WTC11 (cell line): ENCODE data around the gene SLC9A7. TPM values are rescaled to one million over a fixed set of nuclear protein-coding genes. Genes with fewer than 3 reads are reported as not detected.

Experiments used
- ATAC-seq: fragments of 200-7000 bp; cut with Tn5 transposase; 2 replicates; pipeline ENCODE4 v1.10.0; 2021; ENCODE audit warnings: mild to moderate bottlenecking, moderate library complexity
- CTCF ChIA-PET: fragments of 300-600 bp; sonication (Branson Sonifier 250); formaldehyde crosslinking; loops from one replicate; lab custom pipeline; 2021; ENCODE audit warnings: antibody characterized with exemption; lab: Charles Lee
- POLR2A ChIA-PET: fragments of 350-600 bp; sonication (Branson Sonifier 250); formaldehyde crosslinking; loops from one replicate; lab custom pipeline; 2021; ENCODE audit warnings: antibody characterized with exemption; lab: Charles Lee
- DNase-seq: peaks from one replicate; pipeline ENCODE4 v3.0.0; 2021; ENCODE audit warnings: low spot score
- H3K27ac Mint-ChIP-seq: 2 replicates; pipeline ENCODE4 v1.8.0; 2021; ENCODE audit warnings: mixed read lengths
- H3K27me3 Mint-ChIP-seq: 2 replicates; pipeline ENCODE4 v1.8.0; 2021; ENCODE audit warnings: low read depth, mild to moderate bottlenecking, moderate library complexity, mixed read lengths
- H3K36me3 Mint-ChIP-seq: 2 replicates; pipeline ENCODE4 v1.8.0; 2021; ENCODE audit warnings: mixed read lengths
- H3K4me1 Mint-ChIP-seq: 2 replicates; pipeline ENCODE4 v1.8.0; 2022; ENCODE audit warnings: mixed read lengths
- H3K4me3 Mint-ChIP-seq: 2 replicates; pipeline ENCODE4 v1.8.0; 2021; ENCODE audit warnings: mild to moderate bottlenecking, moderate library complexity, mixed read lengths
- H3K9me3 Mint-ChIP-seq: 2 replicates; pipeline ENCODE4 v1.8.0; 2021; ENCODE audit warnings: mixed read lengths
- ATF1 ChIP-seq: sonication (generic); formaldehyde crosslinking; IDR thresholded peaks from 2 replicates; pipeline ENCODE4 v1.8.1; 2023; ENCODE audit warnings: mild to moderate bottlenecking, moderate library complexity, missing genetic modification reagents
- CREB1 ChIP-seq: sonication (generic); formaldehyde crosslinking; IDR thresholded peaks from 2 replicates; pipeline ENCODE4 v1.8.0; 2023; ENCODE audit warnings: mild to moderate bottlenecking, missing genetic modification reagents
- GABPB1 ChIP-seq: sonication (generic); formaldehyde crosslinking; IDR thresholded peaks from 2 replicates; pipeline ENCODE4 v1.8.1; 2023; ENCODE audit warnings: mild to moderate bottlenecking, missing genetic modification reagents
- GRHL2 ChIP-seq: fragments of 250-450 bp; sonication (Bioruptor Pico); IDR thresholded peaks from 2 replicates; pipeline ENCODE4 v1.8.0; 2022; ENCODE audit warnings: mild to moderate bottlenecking, moderate library complexity; ENCODE audit not compliant: insufficient replicate concordance, severe bottlenecking
- RELA ChIP-seq: sonication (generic); formaldehyde crosslinking; IDR thresholded peaks from 2 replicates; pipeline ENCODE4 v1.8.1; 2022; ENCODE audit warnings: missing genetic modification reagents, mild to moderate bottlenecking, borderline replicate concordance
- RORB ChIP-seq: fragments of 250-450 bp; sonication (Bioruptor Pico); IDR thresholded peaks from 2 replicates; pipeline ENCODE4 v1.9.0; 2021; ENCODE audit warnings: mild to moderate bottlenecking
- SMAD4 ChIP-seq: sonication (generic); formaldehyde crosslinking; IDR thresholded peaks from 2 replicates; pipeline ENCODE4 v1.8.0; 2022; ENCODE audit warnings: mild to moderate bottlenecking, missing genetic modification reagents
- TCF7 ChIP-seq: sonication (generic); formaldehyde crosslinking; IDR thresholded peaks from 2 replicates; pipeline ENCODE4 v1.8.0; 2022; ENCODE audit warnings: mild to moderate bottlenecking, low read depth, missing genetic modification reagents, moderate library complexity
- TP53 ChIP-seq: sonication (generic); formaldehyde crosslinking; IDR thresholded peaks from 2 replicates; pipeline ENCODE4 v1.8.1; 2023; ENCODE audit warnings: mild to moderate bottlenecking, missing genetic modification reagents
- ZNF423 ChIP-seq: fragments of 250-450 bp; sonication (Bioruptor Pico); IDR thresholded peaks from 2 replicates; pipeline ENCODE4 v2.1.2; 2022; ENCODE audit warnings: mild to moderate bottlenecking, moderate library complexity
- total RNA-seq: library from RNA; stranded (reverse); gene quantifications from 3 replicates; pipeline ENCODE4 v1.2.3, GENCODE V29; 2021
- TF ChIP-seq, protein P1 (sequence below): sonication (generic); formaldehyde crosslinking; IDR thresholded peaks from 2 replicates; pipeline ENCODE4 v1.8.1; 2022; ENCODE audit warnings: low read depth, missing genetic modification reagents, borderline replicate concordance
- TF ChIP-seq, protein P2 (sequence below): fragments of 250-450 bp; sonication (Bioruptor Pico); IDR thresholded peaks from 2 replicates; pipeline ENCODE4 v2.1.2; 2022; ENCODE audit warnings: mild to moderate bottlenecking, moderate library complexity
- TF ChIP-seq, protein P3 (sequence below): sonication (generic); formaldehyde crosslinking; conservative IDR thresholded peaks from 2 replicates; pipeline ENCODE4 v1.8.1; 2022; ENCODE audit warnings: mild to moderate bottlenecking, missing genetic modification reagents
- TF ChIP-seq, protein P4 (sequence below): sonication (generic); formaldehyde crosslinking; IDR thresholded peaks from 2 replicates; pipeline ENCODE4 v1.8.1; 2023; ENCODE audit warnings: mild to moderate bottlenecking, missing genetic modification reagents, moderate library complexity
- TF ChIP-seq, protein P5 (sequence below): sonication (generic); formaldehyde crosslinking; IDR thresholded peaks from 2 replicates; pipeline ENCODE4 v1.8.1; 2023; ENCODE audit warnings: mild to moderate bottlenecking, missing genetic modification reagents, moderate library complexity
- TF ChIP-seq, protein P6 (sequence below): sonication (generic); formaldehyde crosslinking; IDR thresholded peaks from 2 replicates; pipeline ENCODE4 v1.8.0; 2022; ENCODE audit warnings: mild to moderate bottlenecking, missing genetic modification reagents
- TF ChIP-seq, protein P7 (sequence below): fragments of 250-450 bp; sonication (Bioruptor Pico); IDR thresholded peaks from 2 replicates; pipeline ENCODE4 v1.9.0; 2021; ENCODE audit warnings: mild to moderate bottlenecking
- TF ChIP-seq, protein P8 (sequence below): sonication (generic); formaldehyde crosslinking; IDR thresholded peaks from 2 replicates; pipeline ENCODE4 v1.8.0; 2022; ENCODE audit warnings: missing genetic modification reagents

The SLC9A7 gene
- total RNA-seq, 1 experiment from 2014 or later, result 18.0 TPM

DNA sequence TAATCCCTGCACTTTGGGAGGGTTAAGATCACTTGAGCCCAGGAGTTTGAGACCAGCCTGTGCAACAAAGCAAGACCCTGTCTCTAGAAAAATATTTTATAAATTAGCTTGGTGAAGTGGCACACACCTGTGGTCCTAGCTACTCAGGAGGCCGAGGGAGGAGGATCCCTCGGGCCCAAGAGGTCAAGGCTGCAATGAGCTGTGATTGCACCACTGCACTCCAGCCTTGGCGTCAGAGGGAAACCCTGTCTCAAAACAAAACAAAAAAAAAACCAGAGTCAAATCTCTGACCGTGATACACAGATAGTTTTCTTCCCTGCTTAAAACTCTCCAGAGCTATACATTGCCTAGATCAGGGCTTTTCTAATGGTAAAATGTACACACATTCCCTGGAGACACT is 131.9 kb downstream of the SLC9A7 start:
- H3K27ac Mint-ChIP-seq, result peak overlapping the region; percentile 85

DNA sequence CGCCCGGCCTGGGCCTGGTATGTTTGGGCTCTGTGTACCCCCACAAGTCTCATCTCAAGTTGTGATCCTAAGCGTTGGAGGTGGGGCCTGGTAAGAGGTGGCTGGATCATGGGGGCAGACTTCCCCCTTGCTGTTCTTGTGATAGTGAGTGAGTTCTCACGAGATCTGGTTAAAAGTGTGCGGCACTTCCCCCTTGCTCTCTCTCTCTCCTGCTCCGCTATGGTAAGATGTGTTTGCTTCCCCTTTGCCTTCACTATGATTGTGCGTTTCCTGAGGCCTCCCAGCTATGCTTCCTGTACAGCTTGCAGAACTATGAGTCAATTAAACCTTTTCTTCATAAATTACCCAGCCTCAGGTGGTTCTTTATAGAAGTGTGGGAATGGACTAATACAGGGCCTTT is 132.4 kb downstream of the SLC9A7 start:
- ChIA-PET POLR2A (no interaction called here), CTCF (no interaction called here)
- Mint-ChIP-seq H3K36me3 (peaks cover 21% of the 10 kb centered on the region), H3K4me1 (peaks cover 35% of the 10 kb centered on the region), H3K27me3 (no peaks in the 10 kb centered on the region), H3K4me3 (no peak overlapping the region), H3K9me3 (no peaks in the 10 kb centered on the region), H3K27ac (peak overlapping the region; percentile 84)
- ATAC-seq (no peak), DNase-seq (no peak)
- TF ChIP-seq CREB1 (CRISPR knock-in tag) (no peak), ATF1 (CRISPR knock-in tag) (no peak), TCF7 (no peak), SMAD4 (CRISPR knock-in tag) (no peak), TP53 (no peak), RORB (CRISPR knock-in tag) (no peak), GABPB1 (CRISPR knock-in tag) (no peak), GRHL2 (CRISPR knock-in tag) (no peak), RELA (CRISPR knock-in tag) (no peak), ZNF423 (CRISPR knock-in tag) (no peak)
- TF ChIP-seq, protein P1, sequence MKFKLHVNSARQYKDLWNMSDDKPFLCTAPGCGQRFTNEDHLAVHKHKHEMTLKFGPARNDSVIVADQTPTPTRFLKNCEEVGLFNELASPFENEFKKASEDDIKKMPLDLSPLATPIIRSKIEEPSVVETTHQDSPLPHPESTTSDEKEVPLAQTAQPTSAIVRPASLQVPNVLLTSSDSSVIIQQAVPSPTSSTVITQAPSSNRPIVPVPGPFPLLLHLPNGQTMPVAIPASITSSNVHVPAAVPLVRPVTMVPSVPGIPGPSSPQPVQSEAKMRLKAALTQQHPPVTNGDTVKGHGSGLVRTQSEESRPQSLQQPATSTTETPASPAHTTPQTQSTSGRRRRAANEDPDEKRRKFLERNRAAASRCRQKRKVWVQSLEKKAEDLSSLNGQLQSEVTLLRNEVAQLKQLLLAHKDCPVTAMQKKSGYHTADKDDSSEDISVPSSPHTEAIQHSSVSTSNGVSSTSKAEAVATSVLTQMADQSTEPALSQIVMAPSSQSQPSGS (CRISPR knock-in tag), result no peak
- TF ChIP-seq, protein P2, sequence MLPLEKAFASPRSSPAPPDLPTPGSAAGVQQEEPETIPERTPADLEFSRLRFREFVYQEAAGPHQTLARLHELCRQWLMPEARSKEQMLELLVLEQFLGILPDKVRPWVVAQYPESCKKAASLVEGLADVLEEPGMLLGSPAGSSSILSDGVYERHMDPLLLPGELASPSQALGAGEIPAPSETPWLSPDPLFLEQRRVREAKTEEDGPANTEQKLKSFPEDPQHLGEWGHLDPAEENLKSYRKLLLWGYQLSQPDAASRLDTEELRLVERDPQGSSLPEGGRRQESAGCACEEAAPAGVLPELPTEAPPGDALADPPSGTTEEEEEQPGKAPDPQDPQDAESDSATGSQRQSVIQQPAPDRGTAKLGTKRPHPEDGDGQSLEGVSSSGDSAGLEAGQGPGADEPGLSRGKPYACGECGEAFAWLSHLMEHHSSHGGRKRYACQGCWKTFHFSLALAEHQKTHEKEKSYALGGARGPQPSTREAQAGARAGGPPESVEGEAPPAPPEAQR (CRISPR knock-in tag), result no peak
- TF ChIP-seq, protein P3, sequence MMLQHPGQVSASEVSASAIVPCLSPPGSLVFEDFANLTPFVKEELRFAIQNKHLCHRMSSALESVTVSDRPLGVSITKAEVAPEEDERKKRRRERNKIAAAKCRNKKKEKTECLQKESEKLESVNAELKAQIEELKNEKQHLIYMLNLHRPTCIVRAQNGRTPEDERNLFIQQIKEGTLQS (CRISPR knock-in tag), result no peak
- TF ChIP-seq, protein P4, sequence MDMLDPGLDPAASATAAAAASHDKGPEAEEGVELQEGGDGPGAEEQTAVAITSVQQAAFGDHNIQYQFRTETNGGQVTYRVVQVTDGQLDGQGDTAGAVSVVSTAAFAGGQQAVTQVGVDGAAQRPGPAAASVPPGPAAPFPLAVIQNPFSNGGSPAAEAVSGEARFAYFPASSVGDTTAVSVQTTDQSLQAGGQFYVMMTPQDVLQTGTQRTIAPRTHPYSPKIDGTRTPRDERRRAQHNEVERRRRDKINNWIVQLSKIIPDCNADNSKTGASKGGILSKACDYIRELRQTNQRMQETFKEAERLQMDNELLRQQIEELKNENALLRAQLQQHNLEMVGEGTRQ (CRISPR knock-in tag), result no peak
- TF ChIP-seq, protein P5, sequence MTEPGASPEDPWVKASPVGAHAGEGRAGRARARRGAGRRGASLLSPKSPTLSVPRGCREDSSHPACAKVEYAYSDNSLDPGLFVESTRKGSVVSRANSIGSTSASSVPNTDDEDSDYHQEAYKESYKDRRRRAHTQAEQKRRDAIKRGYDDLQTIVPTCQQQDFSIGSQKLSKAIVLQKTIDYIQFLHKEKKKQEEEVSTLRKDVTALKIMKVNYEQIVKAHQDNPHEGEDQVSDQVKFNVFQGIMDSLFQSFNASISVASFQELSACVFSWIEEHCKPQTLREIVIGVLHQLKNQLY (CRISPR knock-in tag), result no peak

More for the DNA sequence above, 131.9 kb downstream of the SLC9A7 start:
- DNase-seq (no peak), ATAC-seq (no peak)
- TF ChIP-seq, protein P6, sequence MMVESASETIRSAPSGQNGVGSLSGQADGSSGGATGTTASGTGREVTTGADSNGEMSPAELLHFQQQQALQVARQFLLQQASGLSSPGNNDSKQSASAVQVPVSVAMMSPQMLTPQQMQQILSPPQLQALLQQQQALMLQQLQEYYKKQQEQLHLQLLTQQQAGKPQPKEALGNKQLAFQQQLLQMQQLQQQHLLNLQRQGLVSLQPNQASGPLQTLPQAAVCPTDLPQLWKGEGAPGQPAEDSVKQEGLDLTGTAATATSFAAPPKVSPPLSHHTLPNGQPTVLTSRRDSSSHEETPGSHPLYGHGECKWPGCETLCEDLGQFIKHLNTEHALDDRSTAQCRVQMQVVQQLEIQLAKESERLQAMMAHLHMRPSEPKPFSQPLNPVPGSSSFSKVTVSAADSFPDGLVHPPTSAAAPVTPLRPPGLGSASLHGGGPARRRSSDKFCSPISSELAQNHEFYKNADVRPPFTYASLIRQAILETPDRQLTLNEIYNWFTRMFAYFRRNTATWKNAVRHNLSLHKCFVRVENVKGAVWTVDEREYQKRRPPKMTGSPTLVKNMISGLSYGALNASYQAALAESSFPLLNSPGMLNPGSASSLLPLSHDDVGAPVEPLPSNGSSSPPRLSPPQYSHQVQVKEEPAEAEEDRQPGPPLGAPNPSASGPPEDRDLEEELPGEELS (CRISPR knock-in tag), result no peak
- TF ChIP-seq, protein P7, sequence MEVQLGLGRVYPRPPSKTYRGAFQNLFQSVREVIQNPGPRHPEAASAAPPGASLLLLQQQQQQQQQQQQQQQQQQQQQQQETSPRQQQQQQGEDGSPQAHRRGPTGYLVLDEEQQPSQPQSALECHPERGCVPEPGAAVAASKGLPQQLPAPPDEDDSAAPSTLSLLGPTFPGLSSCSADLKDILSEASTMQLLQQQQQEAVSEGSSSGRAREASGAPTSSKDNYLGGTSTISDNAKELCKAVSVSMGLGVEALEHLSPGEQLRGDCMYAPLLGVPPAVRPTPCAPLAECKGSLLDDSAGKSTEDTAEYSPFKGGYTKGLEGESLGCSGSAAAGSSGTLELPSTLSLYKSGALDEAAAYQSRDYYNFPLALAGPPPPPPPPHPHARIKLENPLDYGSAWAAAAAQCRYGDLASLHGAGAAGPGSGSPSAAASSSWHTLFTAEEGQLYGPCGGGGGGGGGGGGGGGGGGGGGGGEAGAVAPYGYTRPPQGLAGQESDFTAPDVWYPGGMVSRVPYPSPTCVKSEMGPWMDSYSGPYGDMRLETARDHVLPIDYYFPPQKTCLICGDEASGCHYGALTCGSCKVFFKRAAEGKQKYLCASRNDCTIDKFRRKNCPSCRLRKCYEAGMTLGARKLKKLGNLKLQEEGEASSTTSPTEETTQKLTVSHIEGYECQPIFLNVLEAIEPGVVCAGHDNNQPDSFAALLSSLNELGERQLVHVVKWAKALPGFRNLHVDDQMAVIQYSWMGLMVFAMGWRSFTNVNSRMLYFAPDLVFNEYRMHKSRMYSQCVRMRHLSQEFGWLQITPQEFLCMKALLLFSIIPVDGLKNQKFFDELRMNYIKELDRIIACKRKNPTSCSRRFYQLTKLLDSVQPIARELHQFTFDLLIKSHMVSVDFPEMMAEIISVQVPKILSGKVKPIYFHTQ (CRISPR knock-in tag), result no peak
- TF ChIP-seq ATF1 (CRISPR knock-in tag), result no peak
- TF ChIP-seq, protein P8, sequence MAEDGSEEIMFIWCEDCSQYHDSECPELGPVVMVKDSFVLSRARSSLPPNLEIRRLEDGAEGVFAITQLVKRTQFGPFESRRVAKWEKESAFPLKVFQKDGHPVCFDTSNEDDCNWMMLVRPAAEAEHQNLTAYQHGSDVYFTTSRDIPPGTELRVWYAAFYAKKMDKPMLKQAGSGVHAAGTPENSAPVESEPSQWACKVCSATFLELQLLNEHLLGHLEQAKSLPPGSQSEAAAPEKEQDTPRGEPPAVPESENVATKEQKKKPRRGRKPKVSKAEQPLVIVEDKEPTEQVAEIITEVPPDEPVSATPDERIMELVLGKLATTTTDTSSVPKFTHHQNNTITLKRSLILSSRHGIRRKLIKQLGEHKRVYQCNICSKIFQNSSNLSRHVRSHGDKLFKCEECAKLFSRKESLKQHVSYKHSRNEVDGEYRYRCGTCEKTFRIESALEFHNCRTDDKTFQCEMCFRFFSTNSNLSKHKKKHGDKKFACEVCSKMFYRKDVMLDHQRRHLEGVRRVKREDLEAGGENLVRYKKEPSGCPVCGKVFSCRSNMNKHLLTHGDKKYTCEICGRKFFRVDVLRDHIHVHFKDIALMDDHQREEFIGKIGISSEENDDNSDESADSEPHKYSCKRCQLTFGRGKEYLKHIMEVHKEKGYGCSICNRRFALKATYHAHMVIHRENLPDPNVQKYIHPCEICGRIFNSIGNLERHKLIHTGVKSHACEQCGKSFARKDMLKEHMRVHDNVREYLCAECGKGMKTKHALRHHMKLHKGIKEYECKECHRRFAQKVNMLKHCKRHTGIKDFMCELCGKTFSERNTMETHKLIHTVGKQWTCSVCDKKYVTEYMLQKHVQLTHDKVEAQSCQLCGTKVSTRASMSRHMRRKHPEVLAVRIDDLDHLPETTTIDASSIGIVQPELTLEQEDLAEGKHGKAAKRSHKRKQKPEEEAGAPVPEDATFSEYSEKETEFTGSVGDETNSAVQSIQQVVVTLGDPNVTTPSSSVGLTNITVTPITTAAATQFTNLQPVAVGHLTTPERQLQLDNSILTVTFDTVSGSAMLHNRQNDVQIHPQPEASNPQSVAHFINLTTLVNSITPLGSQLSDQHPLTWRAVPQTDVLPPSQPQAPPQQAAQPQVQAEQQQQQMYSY, result no peak
- H3K36me3 Mint-ChIP-seq, result peaks cover 22% of the 10 kb centered on the region
- H3K27me3 Mint-ChIP-seq, result no peaks in the 10 kb centered on the region
- H3K4me3 Mint-ChIP-seq, result no peak overlapping the region
- CTCF ChIA-PET, result no interaction called here
- peaks cover 30% of the 10 kb centered on the region for H3K4me1 Mint-ChIP-seq
- H3K9me3 Mint-ChIP-seq, result no peaks in the 10 kb centered on the region
- POLR2A ChIA-PET, result no interaction called here
